H1 (cell line): ENCODE results near the gene IL1RAP. TPM values are rescaled to one million over a fixed set of nuclear protein-coding genes. Genes with fewer than 3 reads are reported as not detected.

Source experiments
- CTCF ChIA-PET: fragments of 300-600 bp; sonication (Branson Sonifier 250); formaldehyde crosslinking; loops from one replicate; lab custom pipeline; 2021; ENCODE audit not compliant: partially characterized antibody; lab: Charles Lee
- POLR2A ChIA-PET: fragments of 300-600 bp; sonication (Branson Sonifier 250); formaldehyde crosslinking; loops from one replicate; lab custom pipeline; 2021; ENCODE audit warnings: inconsistent platforms; ENCODE audit not compliant: partially characterized antibody; lab: Charles Lee
- DNase-seq, 2 experiments: peaks; one replicate each; pipeline versions ENCODE4 v3.0.0 to v3.0.0-alpha.2; 2010 to 2022; ENCODE audit warnings: low spot score in 2 of 2, low read depth in 1 of 2, mixed read lengths in 1 of 2
- FAIRE-seq: peaks from 2 replicates; lab custom pipeline; 2011; peaks lifted over from hg19 to GRCh38; lab: Jason Lieb, UNC
- H2AFZ ChIP-seq: 2 replicates; pipeline ENCODE4 v1.8.1; 2012; ENCODE audit warnings: low read length, inconsistent platforms
- H2AK5ac ChIP-seq: 2 replicates; pipeline ENCODE4 v1.6.1; 2013; ENCODE audit warnings: low read depth, low read length
- H2BK120ac ChIP-seq: replicated peaks from 2 replicates; pipeline ENCODE3; 2013; ENCODE audit warnings: low read depth, low read length, inconsistent platforms
- H2BK12ac ChIP-seq: 2 replicates; pipeline ENCODE4 v1.6.1; 2013; ENCODE audit warnings: low read depth, low read length
- H2BK15ac ChIP-seq: 2 replicates; pipeline ENCODE4 v1.6.1; 2013; ENCODE audit warnings: low read length
- H2BK20ac ChIP-seq: 2 replicates; pipeline ENCODE4 v1.6.1; 2013; ENCODE audit warnings: low read length
- H2BK5ac ChIP-seq: 2 replicates; pipeline ENCODE4 v1.6.1; 2013; ENCODE audit warnings: low read depth, low read length
- H3K14ac ChIP-seq: 2 replicates; pipeline ENCODE4 v1.6.1; 2013; ENCODE audit warnings: inconsistent platforms; ENCODE audit not compliant: insufficient read length
- H3K18ac ChIP-seq: 2 replicates; pipeline ENCODE4 v1.6.1; 2013; ENCODE audit warnings: low read length; ENCODE audit errors: extremely low read depth
- H3K23ac ChIP-seq: 2 replicates; pipeline ENCODE4 v1.6.1; 2013; ENCODE audit warnings: inconsistent platforms; ENCODE audit not compliant: insufficient read length
- H3K23me2 ChIP-seq: 2 replicates; pipeline ENCODE4 v1.6.1; 2013; ENCODE audit warnings: low read depth, low read length
- H3K27ac ChIP-seq: 2 replicates; pipeline ENCODE4 v1.6.1; 2011; ENCODE audit warnings: low read depth, low read length, inconsistent platforms
- H3K27me3 ChIP-seq, 4 experiments: replicated peaks in 1 of 4; 1 replicate in 1 of 4; 2 replicates in 3 of 4; pipeline versions ENCODE4 v1.6.1 to v1.8.1; 2011 to 2013; ENCODE audit warnings: low read length in 3 of 4, mild to moderate bottlenecking in 3 of 4, inconsistent platforms in 2 of 4, mixed read lengths in 2 of 4, moderate library complexity in 1 of 4; ENCODE audit not compliant: control insufficient read depth in 3 of 4, insufficient read depth in 3 of 4; ENCODE audit errors: extremely low read depth in 1 of 4
- H3K36me3 ChIP-seq, 4 experiments: 2 replicates each; pipeline versions ENCODE4 v1.6.1 to v1.8.1; 2011 to 2013; ENCODE audit warnings: mild to moderate bottlenecking in 4 of 4, low read length in 3 of 4, moderate library complexity in 2 of 4, control low read depth in 1 of 4, inconsistent platforms in 1 of 4; ENCODE audit not compliant: insufficient read depth in 4 of 4, control insufficient read depth in 2 of 4
- H3K4ac ChIP-seq: replicated peaks from 2 replicates; pipeline ENCODE3; 2013; ENCODE audit warnings: low read length, low read depth, mixed read lengths, inconsistent platforms; ENCODE audit not compliant: insufficient read length
- H3K4me1 ChIP-seq, 4 experiments: replicated peaks in 1 of 4; 1 replicate in 1 of 4; 2 replicates in 3 of 4; pipeline versions ENCODE4 v1.6.1 to v1.8.1; 2011 to 2013; ENCODE audit warnings: low read length in 3 of 4, inconsistent platforms in 2 of 4, mixed read lengths in 1 of 4; ENCODE audit not compliant: insufficient read depth in 4 of 4, control insufficient read depth in 3 of 4
- H3K4me2 ChIP-seq, 2 experiments: 2 replicates each; pipeline versions ENCODE4 v1.6.1 to v1.8.1; 2011 to 2013; ENCODE audit warnings: low read depth in 2 of 2, low read length in 2 of 2, control low read depth in 1 of 2, inconsistent platforms in 1 of 2, mild to moderate bottlenecking in 1 of 2; ENCODE audit not compliant: insufficient read depth in 1 of 2
- H3K4me3 ChIP-seq, 4 experiments: fragments of 200-600, 300-600 bp in 1 of 4; sonication (generic), shearing (Covaris generic), sonication (Bioruptor Twin) in 1 of 4; 2 replicates each; pipeline versions ENCODE4 v1.5.1 to v1.8.1; 2011 to 2016; ENCODE audit warnings: low read length in 4 of 4, low read depth in 3 of 4, control low read depth in 2 of 4, inconsistent platforms in 2 of 4, mild to moderate bottlenecking in 2 of 4, mixed read lengths in 1 of 4, moderate library complexity in 1 of 4; ENCODE audit not compliant: insufficient read depth in 2 of 4; ENCODE audit errors: extremely low read depth in 1 of 4
- H3K56ac ChIP-seq: replicated peaks from 2 replicates; pipeline ENCODE3; 2013; ENCODE audit warnings: low read depth, mild to moderate bottlenecking, mixed read lengths, low read length, inconsistent platforms; ENCODE audit not compliant: insufficient read length
- H3K79me1 ChIP-seq: 2 replicates; pipeline ENCODE4 v1.6.1; 2013; ENCODE audit warnings: low read depth, low read length, control low read depth
- H3K79me2 ChIP-seq, 2 experiments: 2 replicates each; pipeline versions ENCODE4 v1.6.1 to v1.8.1; 2012 to 2013; ENCODE audit warnings: low read length in 2 of 2, mild to moderate bottlenecking in 2 of 2, inconsistent platforms in 1 of 2; ENCODE audit not compliant: insufficient read depth in 2 of 2, control insufficient read depth in 1 of 2
- H3K9ac ChIP-seq, 4 experiments: replicated peaks in 1 of 4; 1 replicate in 1 of 4; 2 replicates in 3 of 4; pipeline versions ENCODE4 v1.6.1 to v1.8.1; 2011 to 2013; ENCODE audit warnings: low read depth in 3 of 4, low read length in 3 of 4, control low read depth in 2 of 4, mild to moderate bottlenecking in 2 of 4, moderate library complexity in 2 of 4, inconsistent platforms in 1 of 4; ENCODE audit errors: extremely low read depth in 1 of 4
- H3K9me3 ChIP-seq, 2 experiments: 2 replicates each; pipeline versions ENCODE4 v1.6.1 to v1.8.1; 2012 to 2013; ENCODE audit warnings: mild to moderate bottlenecking in 2 of 2, moderate library complexity in 2 of 2, control low read depth in 1 of 2, inconsistent platforms in 1 of 2, low read depth in 1 of 2, low read length in 1 of 2, mixed read lengths in 1 of 2; ENCODE audit not compliant: insufficient read depth in 2 of 2
- H4K20me1 ChIP-seq, 2 experiments: replicated peaks in 1 of 2; 2 replicates each; pipeline versions ENCODE3 to v1.8.1; 2011 to 2013; ENCODE audit warnings: inconsistent platforms in 2 of 2, low read length in 2 of 2, mild to moderate bottlenecking in 1 of 2; ENCODE audit not compliant: insufficient read depth in 2 of 2, control insufficient read depth in 1 of 2
- H4K5ac ChIP-seq: 2 replicates; pipeline ENCODE4 v1.6.1; 2013; ENCODE audit warnings: low read length, low read depth, mixed read lengths, inconsistent platforms; ENCODE audit not compliant: insufficient read length
- H4K8ac ChIP-seq: 2 replicates; pipeline ENCODE4 v1.8.0; 2013; ENCODE audit warnings: mild to moderate bottlenecking, moderate library complexity, low read length, inconsistent platforms; ENCODE audit not compliant: insufficient read depth; ENCODE audit errors: extremely low read depth
- H4K91ac ChIP-seq: replicated peaks from 2 replicates; pipeline ENCODE3; 2013; ENCODE audit warnings: low read length, mixed read lengths, inconsistent platforms; ENCODE audit not compliant: insufficient read length
- EP300 ChIP-seq, 2 experiments: IDR thresholded peaks; 1 replicate in 1 of 2; 2 replicates in 1 of 2; pipeline ENCODE4 v1.6.1; 2011 to 2012; ENCODE audit warnings: low read depth in 2 of 2, low read length in 2 of 2, mild to moderate bottlenecking in 2 of 2, borderline replicate concordance in 1 of 2, inconsistent platforms in 1 of 2, moderate library complexity in 1 of 2
- NRF1 ChIP-seq: IDR thresholded peaks from 2 replicates; pipeline ENCODE4 v1.6.1; 2011; ENCODE audit warnings: mild to moderate bottlenecking, low read depth, low read length, improper control_type of control experiment
- PHF8 ChIP-seq: fragments of 200-600 bp; sonication (generic); conservative IDR thresholded peaks from 2 replicates; pipeline ENCODE4 v1.7.1; 2012; ENCODE audit warnings: low read depth, mild to moderate bottlenecking, inconsistent platforms, low read length, moderate library complexity
- SIX5 ChIP-seq: IDR thresholded peaks from 2 replicates; pipeline ENCODE4 v1.6.1; 2011; ENCODE audit warnings: mild to moderate bottlenecking, low read depth, low read length
- TAF1 ChIP-seq: IDR thresholded peaks from 2 replicates; pipeline ENCODE4 v1.6.1; 2011; ENCODE audit warnings: mild to moderate bottlenecking, low read depth, low read length
- TEAD4 ChIP-seq: IDR thresholded peaks from 2 replicates; pipeline ENCODE4 v1.6.1; 2012; ENCODE audit warnings: low read depth, low read length, inconsistent platforms, mixed read lengths
- WGBS, 2 experiments: shearing (Covaris generic) in 1 of 2; methylation state at CpG; one replicate each; pipeline versions ENCODE4 v1.1.6 to v1.1.7; 2013 to 2015; ENCODE audit warnings: low lambda C conversion rate in 2 of 2, mixed read lengths in 2 of 2, inconsistent platforms in 1 of 2, low coverage in 1 of 2, missing lambda C conversion rate in 1 of 2; ENCODE audit not compliant: insufficient replicate concordance in 2 of 2, insufficient coverage in 1 of 2, insufficient read length in 1 of 2; ENCODE audit errors: extremely low coverage in 1 of 2, missing lambda C conversion rate in 1 of 2; 5-methylcytosine and 5-hydroxymethylcytosine counted together
- polyA plus RNA-seq, 7 experiments: library from polyadenylated mRNA; depleted of rRNA in 3 of 7; stranded (reverse) in 5 of 7; unstranded in 2 of 7; fragments of >200 nt in 5 of 7; fragments of 200-250 nt in 2 of 7; gene quantifications; 1 replicate in 5 of 7; 2 replicates in 1 of 7; 4 replicates in 1 of 7; pipeline versions ENCODE4 v1.2.1 to v1.2.3, GENCODE V29; 2011 to 2013; ENCODE audit warnings: missing spikeins in 2 of 7, mixed read lengths in 2 of 7
- total RNA-seq: library from RNA; stranded (reverse); fragmentation: NEBNext Ultra II Directional; extraction: Animal tissue kit (Norgen Biotek cat#: 25700); gene quantifications from 2 replicates; pipeline ENCODE4 v1.2.1, GENCODE V29; 2021
- TF ChIP-seq, protein P1 (sequence below), 3 experiments: IDR thresholded peaks; 1 replicate in 2 of 3; 2 replicates in 1 of 3; pipeline versions ENCODE4 v1.5.1 to v1.6.1; 2011; ENCODE audit warnings: low read length in 3 of 3, mild to moderate bottlenecking in 3 of 3, inconsistent platforms in 2 of 3, low read depth in 1 of 3, moderate library complexity in 1 of 3; ENCODE audit not compliant: insufficient read depth in 1 of 3; ENCODE audit errors: control extremely low read depth in 1 of 3
- TF ChIP-seq, protein P2 (sequence below): IDR thresholded peaks from 2 replicates; pipeline ENCODE4 v1.6.1; 2012; ENCODE audit warnings: inconsistent platforms
- TF ChIP-seq, protein P3 (sequence below): IDR thresholded peaks from 2 replicates; pipeline ENCODE4 v1.6.1; 2012; ENCODE audit warnings: low read length, inconsistent platforms

IL1RAP gene
- total and polyA plus RNA-seq, 2 of the 8 experiments (the other 6 are each of a cell fraction or from before 2014, with no cell fraction given): 2.4 to 3.9 TPM

DNA sequence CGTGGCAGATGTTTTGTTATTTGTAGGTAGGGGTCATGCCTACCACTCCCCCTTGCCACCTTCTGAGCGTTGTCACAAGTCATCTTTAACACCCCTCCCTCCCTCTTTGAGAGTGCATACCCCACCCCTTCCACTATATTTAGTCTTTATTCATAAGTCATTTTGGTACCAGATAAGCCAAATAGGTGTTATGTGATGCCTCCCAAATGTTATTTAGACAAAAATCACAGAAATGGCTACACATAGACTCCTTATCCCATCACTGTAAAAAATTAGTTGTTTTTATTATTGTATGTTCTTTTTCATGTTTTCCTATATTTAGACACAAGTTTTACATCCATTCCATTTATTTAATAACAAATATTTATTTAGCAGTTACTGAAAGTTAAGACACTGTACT lies 93.1 kb downstream of the IL1RAP start:
- WGBS, 2 experiments: 87% methylated on average over 2 of the region's 2 CpGs; no CpG with 5 or more reads in 1 of the 2 experiments
- H3K18ac ChIP-seq: no peak overlapping the region
- CTCF ChIA-PET: interaction anchor here (1.7 kb wide), 1 partner anchor 17 kb away, joined by 3 read pairs; no protein-coding TSS in a partner anchor
- TF ChIP-seq PHF8 (no peak), NRF1 (no peak), TEAD4 (no peak), SIX5 (no peak), TAF1 (no peak), EP300 (IDR thresholded peaks at IDR 0.05; ENCODE audit: borderline replicate concordance in 1 of 2, low read depth in 2 of 2, low read length in 2 of 2) (no peak)
- TF ChIP-seq, protein P1, sequence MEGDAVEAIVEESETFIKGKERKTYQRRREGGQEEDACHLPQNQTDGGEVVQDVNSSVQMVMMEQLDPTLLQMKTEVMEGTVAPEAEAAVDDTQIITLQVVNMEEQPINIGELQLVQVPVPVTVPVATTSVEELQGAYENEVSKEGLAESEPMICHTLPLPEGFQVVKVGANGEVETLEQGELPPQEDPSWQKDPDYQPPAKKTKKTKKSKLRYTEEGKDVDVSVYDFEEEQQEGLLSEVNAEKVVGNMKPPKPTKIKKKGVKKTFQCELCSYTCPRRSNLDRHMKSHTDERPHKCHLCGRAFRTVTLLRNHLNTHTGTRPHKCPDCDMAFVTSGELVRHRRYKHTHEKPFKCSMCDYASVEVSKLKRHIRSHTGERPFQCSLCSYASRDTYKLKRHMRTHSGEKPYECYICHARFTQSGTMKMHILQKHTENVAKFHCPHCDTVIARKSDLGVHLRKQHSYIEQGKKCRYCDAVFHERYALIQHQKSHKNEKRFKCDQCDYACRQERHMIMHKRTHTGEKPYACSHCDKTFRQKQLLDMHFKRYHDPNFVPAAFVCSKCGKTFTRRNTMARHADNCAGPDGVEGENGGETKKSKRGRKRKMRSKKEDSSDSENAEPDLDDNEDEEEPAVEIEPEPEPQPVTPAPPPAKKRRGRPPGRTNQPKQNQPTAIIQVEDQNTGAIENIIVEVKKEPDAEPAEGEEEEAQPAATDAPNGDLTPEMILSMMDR (IDR thresholded peaks at IDR 0.05; ENCODE audit: control extremely low read depth in 1 of 3, insufficient read depth in 1 of 3, low read depth in 1 of 3, low read length in 3 of 3): no peak
- TF ChIP-seq, protein P2, sequence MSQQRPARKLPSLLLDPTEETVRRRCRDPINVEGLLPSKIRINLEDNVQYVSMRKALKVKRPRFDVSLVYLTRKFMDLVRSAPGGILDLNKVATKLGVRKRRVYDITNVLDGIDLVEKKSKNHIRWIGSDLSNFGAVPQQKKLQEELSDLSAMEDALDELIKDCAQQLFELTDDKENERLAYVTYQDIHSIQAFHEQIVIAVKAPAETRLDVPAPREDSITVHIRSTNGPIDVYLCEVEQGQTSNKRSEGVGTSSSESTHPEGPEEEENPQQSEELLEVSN: no peak
- TF ChIP-seq, protein P3, sequence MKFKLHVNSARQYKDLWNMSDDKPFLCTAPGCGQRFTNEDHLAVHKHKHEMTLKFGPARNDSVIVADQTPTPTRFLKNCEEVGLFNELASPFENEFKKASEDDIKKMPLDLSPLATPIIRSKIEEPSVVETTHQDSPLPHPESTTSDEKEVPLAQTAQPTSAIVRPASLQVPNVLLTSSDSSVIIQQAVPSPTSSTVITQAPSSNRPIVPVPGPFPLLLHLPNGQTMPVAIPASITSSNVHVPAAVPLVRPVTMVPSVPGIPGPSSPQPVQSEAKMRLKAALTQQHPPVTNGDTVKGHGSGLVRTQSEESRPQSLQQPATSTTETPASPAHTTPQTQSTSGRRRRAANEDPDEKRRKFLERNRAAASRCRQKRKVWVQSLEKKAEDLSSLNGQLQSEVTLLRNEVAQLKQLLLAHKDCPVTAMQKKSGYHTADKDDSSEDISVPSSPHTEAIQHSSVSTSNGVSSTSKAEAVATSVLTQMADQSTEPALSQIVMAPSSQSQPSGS: no peak

More for the DNA sequence above, 93.1 kb downstream of the IL1RAP start:
- DNase-seq: no peak
- H2AFZ ChIP-seq: no peak overlapping the region
- H2BK120ac ChIP-seq: no peak overlapping the region
- no peak overlapping the region for H3K4me3 ChIP-seq
- no peak overlapping the region for H3K14ac ChIP-seq
- no peaks in the 10 kb centered on the region for H3K4me1 ChIP-seq
- no peaks in the 10 kb centered on the region for H3K9me3 ChIP-seq
- no peak overlapping the region for H2BK5ac ChIP-seq
- H4K5ac ChIP-seq: no peak overlapping the region
- no peaks in the 10 kb centered on the region for H3K79me1 ChIP-seq
- no peak overlapping the region for H3K56ac ChIP-seq
- no peaks in the 10 kb centered on the region for H4K20me1 ChIP-seq
- no peak overlapping the region for H4K91ac ChIP-seq
- no peaks in the 10 kb centered on the region for H3K23me2 ChIP-seq
- H3K27me3 ChIP-seq: no peaks in the 10 kb centered on the region
- H3K4ac ChIP-seq: no peak overlapping the region
- no peak overlapping the region for H3K4me2 ChIP-seq
- H3K79me2 ChIP-seq: no peaks in the 10 kb centered on the region
- no peak overlapping the region for H2BK15ac ChIP-seq
- H3K23ac ChIP-seq: no peak overlapping the region
- POLR2A ChIA-PET: no interaction called here
- no peak overlapping the region for H3K27ac ChIP-seq
- no peak overlapping the region for H4K8ac ChIP-seq
- H3K9ac ChIP-seq: no peak overlapping the region
- H2BK12ac ChIP-seq: no peak overlapping the region
- H2AK5ac ChIP-seq: no peak overlapping the region
- no peak for FAIRE-seq
- H2BK20ac ChIP-seq: no peak overlapping the region
- H3K36me3 ChIP-seq: no peaks in the 10 kb centered on the region
